H1 (cell line): ENCODE data around the gene MAS1L. TPM values are rescaled to one million over a fixed set of nuclear protein-coding genes. Genes with fewer than 3 reads are reported as not detected.

Source experiments
- CTCF ChIA-PET: fragments of 300-600 bp; sonication (Branson Sonifier 250); formaldehyde crosslinking; loops from one replicate; lab custom pipeline; 2021; ENCODE audit not compliant: partially characterized antibody; lab: Charles Lee
- POLR2A ChIA-PET: fragments of 300-600 bp; sonication (Branson Sonifier 250); formaldehyde crosslinking; loops from one replicate; lab custom pipeline; 2021; ENCODE audit warnings: inconsistent platforms; ENCODE audit not compliant: partially characterized antibody; lab: Charles Lee
- DNase-seq, 2 experiments: peaks; one replicate each; pipeline versions ENCODE4 v3.0.0 to v3.0.0-alpha.2; 2010 to 2022; ENCODE audit warnings: low spot score in 2 of 2, low read depth in 1 of 2, mixed read lengths in 1 of 2
- FAIRE-seq: peaks from 2 replicates; lab custom pipeline; 2011; peaks lifted over from hg19 to GRCh38; lab: Jason Lieb, UNC
- H2AFZ ChIP-seq: 2 replicates; pipeline ENCODE4 v1.8.1; 2012; ENCODE audit warnings: low read length, inconsistent platforms
- H2AK5ac ChIP-seq: 2 replicates; pipeline ENCODE4 v1.6.1; 2013; ENCODE audit warnings: low read depth, low read length
- H2BK120ac ChIP-seq: replicated peaks from 2 replicates; pipeline ENCODE3; 2013; ENCODE audit warnings: low read depth, low read length, inconsistent platforms
- H2BK12ac ChIP-seq: 2 replicates; pipeline ENCODE4 v1.6.1; 2013; ENCODE audit warnings: low read depth, low read length
- H2BK15ac ChIP-seq: 2 replicates; pipeline ENCODE4 v1.6.1; 2013; ENCODE audit warnings: low read length
- H2BK20ac ChIP-seq: 2 replicates; pipeline ENCODE4 v1.6.1; 2013; ENCODE audit warnings: low read length
- H2BK5ac ChIP-seq: 2 replicates; pipeline ENCODE4 v1.6.1; 2013; ENCODE audit warnings: low read depth, low read length
- H3K14ac ChIP-seq: 2 replicates; pipeline ENCODE4 v1.6.1; 2013; ENCODE audit warnings: inconsistent platforms; ENCODE audit not compliant: insufficient read length
- H3K18ac ChIP-seq: 2 replicates; pipeline ENCODE4 v1.6.1; 2013; ENCODE audit warnings: low read length; ENCODE audit errors: extremely low read depth
- H3K23ac ChIP-seq: 2 replicates; pipeline ENCODE4 v1.6.1; 2013; ENCODE audit warnings: inconsistent platforms; ENCODE audit not compliant: insufficient read length
- H3K23me2 ChIP-seq: 2 replicates; pipeline ENCODE4 v1.6.1; 2013; ENCODE audit warnings: low read depth, low read length
- H3K27ac ChIP-seq: 2 replicates; pipeline ENCODE4 v1.6.1; 2011; ENCODE audit warnings: low read depth, low read length, inconsistent platforms
- H3K27me3 ChIP-seq, 4 experiments: replicated peaks in 1 of 4; 1 replicate in 1 of 4; 2 replicates in 3 of 4; pipeline versions ENCODE4 v1.6.1 to v1.8.1; 2011 to 2013; ENCODE audit warnings: low read length in 3 of 4, mild to moderate bottlenecking in 3 of 4, inconsistent platforms in 2 of 4, mixed read lengths in 2 of 4, moderate library complexity in 1 of 4; ENCODE audit not compliant: control insufficient read depth in 3 of 4, insufficient read depth in 3 of 4; ENCODE audit errors: extremely low read depth in 1 of 4
- H3K36me3 ChIP-seq, 4 experiments: 2 replicates each; pipeline versions ENCODE4 v1.6.1 to v1.8.1; 2011 to 2013; ENCODE audit warnings: mild to moderate bottlenecking in 4 of 4, low read length in 3 of 4, moderate library complexity in 2 of 4, control low read depth in 1 of 4, inconsistent platforms in 1 of 4; ENCODE audit not compliant: insufficient read depth in 4 of 4, control insufficient read depth in 2 of 4
- H3K4ac ChIP-seq: replicated peaks from 2 replicates; pipeline ENCODE3; 2013; ENCODE audit warnings: low read length, low read depth, mixed read lengths, inconsistent platforms; ENCODE audit not compliant: insufficient read length
- H3K4me1 ChIP-seq, 4 experiments: replicated peaks in 1 of 4; 1 replicate in 1 of 4; 2 replicates in 3 of 4; pipeline versions ENCODE4 v1.6.1 to v1.8.1; 2011 to 2013; ENCODE audit warnings: low read length in 3 of 4, inconsistent platforms in 2 of 4, mixed read lengths in 1 of 4; ENCODE audit not compliant: insufficient read depth in 4 of 4, control insufficient read depth in 3 of 4
- H3K4me2 ChIP-seq, 2 experiments: 2 replicates each; pipeline versions ENCODE4 v1.6.1 to v1.8.1; 2011 to 2013; ENCODE audit warnings: low read depth in 2 of 2, low read length in 2 of 2, control low read depth in 1 of 2, inconsistent platforms in 1 of 2, mild to moderate bottlenecking in 1 of 2; ENCODE audit not compliant: insufficient read depth in 1 of 2
- H3K4me3 ChIP-seq, 4 experiments: fragments of 200-600, 300-600 bp in 1 of 4; sonication (generic), shearing (Covaris generic), sonication (Bioruptor Twin) in 1 of 4; 2 replicates each; pipeline versions ENCODE4 v1.5.1 to v1.8.1; 2011 to 2016; ENCODE audit warnings: low read length in 4 of 4, low read depth in 3 of 4, control low read depth in 2 of 4, inconsistent platforms in 2 of 4, mild to moderate bottlenecking in 2 of 4, mixed read lengths in 1 of 4, moderate library complexity in 1 of 4; ENCODE audit not compliant: insufficient read depth in 2 of 4; ENCODE audit errors: extremely low read depth in 1 of 4
- H3K56ac ChIP-seq: replicated peaks from 2 replicates; pipeline ENCODE3; 2013; ENCODE audit warnings: low read depth, mild to moderate bottlenecking, mixed read lengths, low read length, inconsistent platforms; ENCODE audit not compliant: insufficient read length
- H3K79me1 ChIP-seq: 2 replicates; pipeline ENCODE4 v1.6.1; 2013; ENCODE audit warnings: low read depth, low read length, control low read depth
- H3K79me2 ChIP-seq, 2 experiments: 2 replicates each; pipeline versions ENCODE4 v1.6.1 to v1.8.1; 2012 to 2013; ENCODE audit warnings: low read length in 2 of 2, mild to moderate bottlenecking in 2 of 2, inconsistent platforms in 1 of 2; ENCODE audit not compliant: insufficient read depth in 2 of 2, control insufficient read depth in 1 of 2
- H3K9ac ChIP-seq, 4 experiments: replicated peaks in 1 of 4; 1 replicate in 1 of 4; 2 replicates in 3 of 4; pipeline versions ENCODE4 v1.6.1 to v1.8.1; 2011 to 2013; ENCODE audit warnings: low read depth in 3 of 4, low read length in 3 of 4, control low read depth in 2 of 4, mild to moderate bottlenecking in 2 of 4, moderate library complexity in 2 of 4, inconsistent platforms in 1 of 4; ENCODE audit errors: extremely low read depth in 1 of 4
- H3K9me3 ChIP-seq, 2 experiments: 2 replicates each; pipeline versions ENCODE4 v1.6.1 to v1.8.1; 2012 to 2013; ENCODE audit warnings: mild to moderate bottlenecking in 2 of 2, moderate library complexity in 2 of 2, control low read depth in 1 of 2, inconsistent platforms in 1 of 2, low read depth in 1 of 2, low read length in 1 of 2, mixed read lengths in 1 of 2; ENCODE audit not compliant: insufficient read depth in 2 of 2
- H4K20me1 ChIP-seq, 2 experiments: replicated peaks in 1 of 2; 2 replicates each; pipeline versions ENCODE3 to v1.8.1; 2011 to 2013; ENCODE audit warnings: inconsistent platforms in 2 of 2, low read length in 2 of 2, mild to moderate bottlenecking in 1 of 2; ENCODE audit not compliant: insufficient read depth in 2 of 2, control insufficient read depth in 1 of 2
- H4K5ac ChIP-seq: 2 replicates; pipeline ENCODE4 v1.6.1; 2013; ENCODE audit warnings: low read length, low read depth, mixed read lengths, inconsistent platforms; ENCODE audit not compliant: insufficient read length
- H4K8ac ChIP-seq: 2 replicates; pipeline ENCODE4 v1.8.0; 2013; ENCODE audit warnings: mild to moderate bottlenecking, moderate library complexity, low read length, inconsistent platforms; ENCODE audit not compliant: insufficient read depth; ENCODE audit errors: extremely low read depth
- H4K91ac ChIP-seq: replicated peaks from 2 replicates; pipeline ENCODE3; 2013; ENCODE audit warnings: low read length, mixed read lengths, inconsistent platforms; ENCODE audit not compliant: insufficient read length
- BACH1 ChIP-seq: IDR thresholded peaks from 2 replicates; pipeline ENCODE4 v1.6.1; 2012; ENCODE audit warnings: low read length, improper control_type of control experiment
- BRCA1 ChIP-seq: IDR thresholded peaks from 2 replicates; pipeline ENCODE4 v1.6.1; 2012; ENCODE audit warnings: low read depth, low read length, improper control_type of control experiment
- CHD2 ChIP-seq: IDR thresholded peaks from 2 replicates; pipeline ENCODE4 v1.6.1; 2012; ENCODE audit warnings: low read length, improper control_type of control experiment
- CTBP2 ChIP-seq: IDR thresholded peaks from 2 replicates; pipeline ENCODE4 v1.7.0; 2011; ENCODE audit warnings: borderline replicate concordance, mild to moderate bottlenecking, moderate library complexity, mixed read lengths, low read length; ENCODE audit not compliant: insufficient read depth, insufficient read length
- HDAC2 ChIP-seq, 2 experiments: fragments of 300-600 bp in 1 of 2; sonication (generic) in 1 of 2; IDR thresholded peaks; 2 replicates each; pipeline ENCODE4 v1.6.1; 2011 to 2012; ENCODE audit warnings: low read depth in 2 of 2, low read length in 2 of 2, mild to moderate bottlenecking in 2 of 2, moderate library complexity in 2 of 2, borderline replicate concordance in 1 of 2, inconsistent platforms in 1 of 2
- PHF8 ChIP-seq: fragments of 200-600 bp; sonication (generic); conservative IDR thresholded peaks from 2 replicates; pipeline ENCODE4 v1.7.1; 2012; ENCODE audit warnings: low read depth, mild to moderate bottlenecking, inconsistent platforms, low read length, moderate library complexity
- RBBP5 ChIP-seq: IDR thresholded peaks from 2 replicates; pipeline ENCODE4 v1.7.1; 2012; ENCODE audit warnings: low read depth, mild to moderate bottlenecking, inconsistent platforms, low read length, moderate library complexity, borderline replicate concordance
- RNF2 ChIP-seq: fragments of 200-900, 300-1000 bp; sonication (generic); IDR thresholded peaks from 2 replicates; pipeline ENCODE4 v1.7.1; 2016; ENCODE audit warnings: borderline replicate concordance, low read depth, mild to moderate bottlenecking, antibody characterized with exemption, low read length; ENCODE audit not compliant: poor library complexity, severe bottlenecking; ENCODE audit errors: missing control alignments
- SIRT6 ChIP-seq: IDR thresholded peaks from one replicate; pipeline ENCODE4 v1.7.1; 2012; ENCODE audit warnings: low read length, inconsistent platforms
- TAF1 ChIP-seq: IDR thresholded peaks from 2 replicates; pipeline ENCODE4 v1.6.1; 2011; ENCODE audit warnings: mild to moderate bottlenecking, low read depth, low read length
- YY1 ChIP-seq: IDR thresholded peaks from 2 replicates; pipeline ENCODE4 v1.6.1; 2011; ENCODE audit warnings: low read depth, mild to moderate bottlenecking, low read length
- WGBS, 2 experiments: shearing (Covaris generic) in 1 of 2; methylation state at CpG; one replicate each; pipeline versions ENCODE4 v1.1.6 to v1.1.7; 2013 to 2015; ENCODE audit warnings: low lambda C conversion rate in 2 of 2, mixed read lengths in 2 of 2, inconsistent platforms in 1 of 2, low coverage in 1 of 2, missing lambda C conversion rate in 1 of 2; ENCODE audit not compliant: insufficient replicate concordance in 2 of 2, insufficient coverage in 1 of 2, insufficient read length in 1 of 2; ENCODE audit errors: extremely low coverage in 1 of 2, missing lambda C conversion rate in 1 of 2; 5-methylcytosine and 5-hydroxymethylcytosine counted together
- polyA plus RNA-seq, 7 experiments: library from polyadenylated mRNA; depleted of rRNA in 3 of 7; stranded (reverse) in 5 of 7; unstranded in 2 of 7; fragments of >200 nt in 5 of 7; fragments of 200-250 nt in 2 of 7; gene quantifications; 1 replicate in 5 of 7; 2 replicates in 1 of 7; 4 replicates in 1 of 7; pipeline versions ENCODE4 v1.2.1 to v1.2.3, GENCODE V29; 2011 to 2013; ENCODE audit warnings: missing spikeins in 2 of 7, mixed read lengths in 2 of 7
- total RNA-seq: library from RNA; stranded (reverse); fragmentation: NEBNext Ultra II Directional; extraction: Animal tissue kit (Norgen Biotek cat#: 25700); gene quantifications from 2 replicates; pipeline ENCODE4 v1.2.1, GENCODE V29; 2021

Gene MAS1L
- total and polyA plus RNA-seq, 2 of the 8 experiments (the other 6 are each of a cell fraction or from before 2014, with no cell fraction given) = not detected

DNA sequence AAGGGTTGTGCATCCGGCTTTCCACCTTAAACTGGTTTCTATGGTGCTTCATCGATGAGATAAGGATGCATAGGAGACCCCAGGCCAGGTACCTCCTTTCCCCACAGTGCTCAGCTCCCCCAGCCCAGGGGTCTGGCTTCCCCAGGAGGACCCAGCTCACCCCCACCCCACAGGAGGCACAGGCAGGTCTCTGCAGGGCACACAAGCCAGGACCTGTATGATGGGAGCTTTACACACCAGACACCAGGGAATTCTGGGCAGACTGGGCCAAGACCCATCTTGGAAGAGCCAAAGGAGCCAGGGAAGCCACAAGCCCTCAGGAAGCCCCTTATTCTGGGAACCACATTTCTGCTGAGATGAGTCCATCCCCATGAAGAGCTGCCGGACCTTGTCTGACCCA is 42.2 kb upstream of the MAS1L start:
- Histone ChIP-seq H4K5ac (no peak overlapping the region), H3K27ac (no peak overlapping the region), H4K20me1 (no peaks in the 10 kb centered on the region), H3K27me3 (no peaks in the 10 kb centered on the region; a peak in 1 of 7 replicates), H3K4me2 (no peak overlapping the region), H3K79me2 (no peaks in the 10 kb centered on the region), H2BK15ac (no peak overlapping the region), H4K8ac (no peak overlapping the region), H3K4ac (no peak overlapping the region), H3K4me1 (peaks cover 0 to 2% (median 0%) of the 10 kb centered on the region in 4 experiments; a peak in 1 of 7 replicates), H4K91ac (no peak overlapping the region), H3K23me2 (no peaks in the 10 kb centered on the region), H3K36me3 (no peaks in the 10 kb centered on the region), H3K56ac (no peak overlapping the region), H2BK20ac (no peak overlapping the region), H3K4me3 (no peak overlapping the region), H3K18ac (no peak overlapping the region), H2BK12ac (no peak overlapping the region), H3K79me1 (no peaks in the 10 kb centered on the region), H3K14ac (no peak overlapping the region), H3K23ac (no peak overlapping the region), H2AK5ac (no peak overlapping the region), H3K9me3 (no peaks in the 10 kb centered on the region), H2BK5ac (no peak overlapping the region), H3K9ac (no peak overlapping the region), H2AFZ (no peak overlapping the region), H2BK120ac (no peak overlapping the region)
- WGBS, 2 experiments = 82% methylated on average over 3 of the region's 3 CpGs; no CpG with 5 or more reads in 1 of the 2 experiments
- FAIRE-seq (no peak), DNase-seq (peak in 1 of 2 experiments; percentile 4)
- TF ChIP-seq RNF2 = no peak
- TF ChIP-seq CHD2 = no peak
- no peak for TF ChIP-seq BACH1
- TF ChIP-seq BRCA1 = no peak
- TF ChIP-seq YY1 = no peak
- TF ChIP-seq RBBP5 = no peak
- TF ChIP-seq TAF1 = no peak
- TF ChIP-seq CTBP2 = no peak
- TF ChIP-seq PHF8 = no peak
- TF ChIP-seq SIRT6 = no peak
- TF ChIP-seq HDAC2 (IDR thresholded peaks at IDR 0.05; ENCODE audit: borderline replicate concordance in 1 of 2, low read depth in 2 of 2, low read length in 2 of 2) = no peak
- POLR2A ChIA-PET = no interaction called here
- CTCF ChIA-PET = interaction anchor here (1.6 to 2.4 kb wide), 2 partner anchors 14 to 19 kb away, joined by 5 to 8 read pairs; no protein-coding TSS in a partner anchor
